Measurements from ENCODE around the gene ATAD3A.
"Not testable (repeated sequence)": the region's sequence is repeated elsewhere in the genome, so short reads cannot be mapped to it uniquely, and the experiment has no call there.

GRCh38 chr1:1533894-1534291, 21.9 kb downstream of the ATAD3A start:
- not testable (repeated sequence) for TF ChIP-seq CTCF (IDR thresholded peaks at IDR 0.05); POLR2A (IDR thresholded peaks at IDR 0.05); POLR2AphosphoS5 (IDR thresholded peaks at IDR 0.05; ENCODE audit: insufficient read depth in 1 of 2, low read depth in 1 of 2)

Measured in vagina (tissue), 2 donors.